ENCODE data around the gene PNMA3. TPM values are rescaled to one million over a fixed set of nuclear protein-coding genes. Genes with fewer than 3 reads are reported as not detected.

The PNMA3 gene
- total RNA-seq (2013; cell fraction: nucleolus; rRNA removed), result not detected in 2 replicates
- total RNA-seq (2014; rRNA removed) (not detected in 2 replicates), total RNA-seq (2014; rRNA removed; fragmentation: Illumina TruSeq; extraction: Trizol) (not detected in 2 replicates), total RNA-seq (2021) (not detected in 2 replicates), polyA plus RNA-seq (2011; rRNA removed) (not detected in 2 replicates), polyA plus RNA-seq (2014; fragmentation: Illumina TruSeq; extraction: Trizol) (0.06 TPM in 1 of 2 replicates, not detected in the other), polyA plus RNA-seq (2014; fragmentation: Nextera tagmentation; extraction: Ambion mirVana) (not detected), polyA plus RNA-seq (2014; rRNA removed) (0.09 TPM in 1 of 2 replicates, not detected in the other), polyA plus RNA-seq (2016; fragmentation: Nextera tagmentation; extraction: Ambion mirVana) (not detected), polyA minus RNA-seq (2011; rRNA and poly(A)+ RNA removed) (not detected in 2 replicates), Bru-seq, nascent RNA (not detected), BruChase-seq, experiment 1, labeled RNA remaining after a 6-hour chase (not detected), BruChase-seq, experiment 2, labeled RNA remaining after a 2-hour chase (not detected)
- polyA plus RNA-seq (2011; ENCODE audit: low read depth), result not detected
- polyA plus RNA-seq (2011; cell fraction: cytosol; rRNA removed), result not detected in 2 replicates
- polyA plus RNA-seq (2011; cell fraction: nucleus; rRNA removed), result not detected in 2 replicates
- 0.06 and 0.07 TPM in 2 replicates for polyA plus RNA-seq (2012)
- polyA minus RNA-seq (2011; cell fraction: cytosol; rRNA and poly(A)+ RNA removed), result not detected in 2 replicates
- polyA minus RNA-seq (2011; cell fraction: nucleus; rRNA and poly(A)+ RNA removed), result not detected in 2 replicates
- long read RNA-seq, experiment 1, result 0 reads
- long read RNA-seq, experiment 2, result 0 reads

GRCh38 chrX:153055871-153056749 is at the start of gene PNMA3:
TSS of gene PNMA3 (plus strand) at chrX:153056470. CDS start at chrX:153057056, 586 bp downstream.
- DNase-seq (ENCODE audit: low read depth, low spot score) (no peak), ATAC-seq (no peak), FAIRE-seq (no peak)
- Histone ChIP-seq H4K20me1 (ENCODE audit: control insufficient read depth, insufficient read depth) (no peaks in the 10 kb centered on the region), H3K9me3 (replicated peaks; ENCODE audit: control insufficient read depth, insufficient read depth, low read length) (no peaks in the 10 kb centered on the region), H2AFZ (ENCODE audit: control insufficient read depth, low read depth, low read length) (no peak within 1 kb of the TSS), H3K27me3 (replicated peaks in 1 of 2; ENCODE audit: control insufficient read depth in 2 of 2, insufficient read depth in 2 of 2, low read length in 1 of 2) (no peaks in the 10 kb centered on the region), H3K79me2 (ENCODE audit: control insufficient read depth, insufficient read depth, low read length) (no peaks in the 10 kb centered on the region), H3K4me1 (ENCODE audit: control insufficient read depth, insufficient read depth, low read length) (no peaks in the 10 kb centered on the region), H3K4me3 (no peak within 1 kb of the TSS), H3K4me2 (ENCODE audit: control insufficient read depth, insufficient read depth) (no peak within 1 kb of the TSS), H3K9ac (ENCODE audit: control insufficient read depth, insufficient read depth, low read length) (no peak within 1 kb of the TSS), H3K27ac (ENCODE audit: control insufficient read depth, insufficient read depth) (no peak within 1 kb of the TSS), H3K36me3 (ENCODE audit: control insufficient read depth in 2 of 2, insufficient read depth in 2 of 2, low read length in 1 of 2) (no peaks in the 10 kb centered on the region)
- POLR2A ChIA-PET, result no interaction called here
- 69% methylated on average over 15 of the region's 80 CpGs for WGBS (ENCODE audit: insufficient coverage, insufficient replicate concordance, low lambda C conversion rate, missing lambda C conversion rate)
- in situ Hi-C loops (cut with MboI), result no loop called here
- BruUV-seq (replicated peaks), result no TSS peak
- CTCF ChIA-PET, result no interaction called here
- RAD21 ChIA-PET (ENCODE audit: unreplicated experiment), result no interaction called here
- SMC1A ChIA-PET (ENCODE audit: uncharacterized antibody, unreplicated experiment), result no interaction called here
- intact Hi-C loops (cut with micrococcal nuclease; ENCODE audit: unreplicated experiment), result no loop called here
- no peak for TF ChIP-seq FOXM1 (IDR thresholded peaks at IDR 0.05; ENCODE audit: low read depth, low read length)
- no peak for TF ChIP-seq ZBTB33 (IDR thresholded peaks at IDR 0.05)
- TF ChIP-seq ZNF24 (IDR thresholded peaks at IDR 0.05), result no peak
- TF ChIP-seq RAD21 (IDR thresholded peaks at IDR 0.05; ENCODE audit: insufficient read depth, low read depth, low read length), result no peak
- no peak for TF ChIP-seq FOS (IDR thresholded peaks at IDR 0.05; ENCODE audit: borderline replicate concordance, extremely low read depth, insufficient read length)
- no peak for TF ChIP-seq SIX5 (IDR thresholded peaks at IDR 0.05; ENCODE audit: low read depth, low read length, severe bottlenecking)
- TF ChIP-seq CHD2 (IDR thresholded peaks at IDR 0.05; ENCODE audit: borderline replicate concordance, low read depth, low read length), result no peak
- no peak for TF ChIP-seq DPF2 (IDR thresholded peaks at IDR 0.05)
- TF ChIP-seq PAX5 (IDR thresholded peaks at IDR 0.05; ENCODE audit: borderline replicate concordance, low read depth, low read length), result no peak
- no peak for TF ChIP-seq SREBF2 (IDR thresholded peaks at IDR 0.05; ENCODE audit: low read length)
- no peak for TF ChIP-seq ATF3 (IDR thresholded peaks at IDR 0.05; ENCODE audit: borderline replicate concordance, extremely low read depth, low read depth, low read length)
- no peak for TF ChIP-seq NFXL1 (IDR thresholded peaks at IDR 0.05; ENCODE audit: borderline replicate concordance)
- TF ChIP-seq PAX8 (IDR thresholded peaks at IDR 0.05), result no peak
- TF ChIP-seq IRF3 (IDR thresholded peaks at IDR 0.05), result no peak
- no peak for TF ChIP-seq JUNB (IDR thresholded peaks at IDR 0.05)
- TF ChIP-seq RBBP5 (conservative IDR thresholded peaks at IDR 0.05), result no peak
- no peak for TF ChIP-seq STAT3 (IDR thresholded peaks at IDR 0.05; ENCODE audit: low read depth, low read length)
